Fibroblast of villous mesenchyme (primary cell): Measurements from ENCODE around the gene SLC34A1. TPM values are rescaled to one million over a fixed set of nuclear protein-coding genes. Genes with fewer than 3 reads are reported as not detected.

Experiments used
- DNase-seq: peaks from one replicate; pipeline ENCODE4 v3.0.0-alpha.2; 2010; ENCODE audit warnings: low read depth
- H3K4me3 ChIP-seq: 2 replicates; pipeline ENCODE4 v1.5.1; 2011; ENCODE audit warnings: low read depth, mild to moderate bottlenecking, low read length
- CTCF ChIP-seq: IDR thresholded peaks from 2 replicates; pipeline ENCODE4 v1.5.1; 2012; ENCODE audit warnings: low read depth, mild to moderate bottlenecking, low read length; ENCODE audit not compliant: insufficient read depth
- total RNA-seq: library from RNA; depleted of rRNA; stranded (reverse); fragments of >200 nt; gene quantifications from 2 replicates; pipeline ENCODE4 v1.2.3, GENCODE V29; 2012

The SLC34A1 gene
- total RNA-seq, 1 donor, result not detected

GRCh38 chr5:177403792-177404640 lies 19.8 kb downstream of the SLC34A1 start:
- DNase-seq, result peak; percentile 81
- peak; percentile 71 for TF ChIP-seq CTCF

DNA sequence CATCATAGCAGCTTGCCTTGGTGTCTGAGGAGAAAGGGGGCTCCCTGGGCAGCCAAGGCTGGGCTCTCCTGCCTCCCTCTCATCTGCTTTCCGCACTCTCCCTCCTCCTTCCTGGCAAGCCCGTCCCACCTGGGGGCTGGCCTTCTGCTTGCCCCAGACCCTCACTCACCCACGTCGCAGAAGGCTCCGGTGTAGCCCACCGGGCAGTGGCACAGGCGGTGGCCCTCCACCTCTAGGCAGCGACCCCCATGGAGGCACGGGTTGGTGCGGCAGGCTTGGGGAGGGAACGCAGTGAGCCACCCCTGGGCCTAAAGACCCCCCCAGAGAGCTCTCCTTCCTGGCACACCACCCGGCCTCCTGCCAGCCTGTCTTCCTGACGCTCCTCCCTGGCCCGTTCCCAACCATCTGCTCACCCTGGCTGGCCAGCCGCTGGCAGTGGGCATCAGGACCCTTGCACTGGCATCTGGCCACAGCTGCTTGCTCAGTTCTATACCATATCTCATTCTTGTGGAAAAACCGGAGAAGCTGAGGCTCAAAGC lies 20.5 kb downstream of the SLC34A1 start:
- H3K4me3 ChIP-seq, result peak overlapping the region; percentile 70
- no peak for DNase-seq
- no peak for TF ChIP-seq CTCF

More at GRCh38 chr5:177403792-177404640, 19.8 kb downstream of the SLC34A1 start:
- H3K4me3 ChIP-seq, result peak overlapping the region; percentile 70

GRCh38 chr5:177405312-177405711 lies 21.1 kb downstream of the SLC34A1 start:
- no peak for TF ChIP-seq CTCF
- DNase-seq, result no peak
- H3K4me3 ChIP-seq, result no peak overlapping the region

DNA sequence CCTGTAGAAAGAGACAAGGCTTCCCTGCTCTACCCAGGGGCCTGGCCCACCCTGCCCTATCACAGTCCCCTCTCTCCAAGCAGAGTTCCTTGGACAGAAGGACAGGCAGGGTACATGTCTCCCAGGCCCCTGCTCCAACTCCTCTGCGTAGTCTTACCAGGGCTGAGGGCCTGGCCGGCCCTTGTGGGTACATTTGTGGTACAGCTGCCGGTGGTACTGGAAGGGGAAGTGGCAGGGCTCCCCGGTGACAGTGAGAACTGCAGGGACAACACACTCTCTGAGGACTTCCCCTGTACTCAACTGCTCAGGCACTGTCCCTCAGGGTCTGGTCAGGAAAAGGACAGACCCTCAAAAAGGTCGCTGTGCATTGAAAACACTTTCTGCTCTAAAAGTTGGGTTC lies 21.6 kb downstream of the SLC34A1 start:
- H3K4me3 ChIP-seq, result no peak overlapping the region
- no peak for DNase-seq
- no peak for TF ChIP-seq CTCF

- H3K4me3 ChIP-seq, result no peak within 1 kb of the TSS
- no peak for DNase-seq
- TF ChIP-seq CTCF, result no peak
Observed at GRCh38 chr5:177409043-177409801, 25.0 kb downstream of the SLC34A1 start, which contains the start of gene F12. F12 (minus strand) TSS chr5:177409564; CDS start chr5:177409527, 37 bp downstream.

- no peak for DNase-seq
- H3K4me3 ChIP-seq, result no peak overlapping the region
- no peak for TF ChIP-seq CTCF
Observed at GRCh38 chr5:177410575-177410974, 26.3 kb downstream of the SLC34A1 start.
